ENCODE data around the gene TOM1L2. TPM values are rescaled to one million over a fixed set of nuclear protein-coding genes. Genes with fewer than 3 reads are reported as not detected.

Gene TOM1L2
- total and polyA plus RNA-seq, 12 donors = 29.6 to 437 (median 67.7) TPM

- no peak overlapping the region for H3K4me3 ChIP-seq
- H3K27me3 ChIP-seq = no peaks in the 10 kb centered on the region
- H3K36me3 ChIP-seq (replicated peaks in 1 of 2) = peaks cover 0 to 21% of the 10 kb centered on the region in 2 donors
- no peak for DNase-seq
- H3K4me1 ChIP-seq (replicated peaks in 1 of 2) = peaks cover 9 to 32% of the 10 kb centered on the region in 2 donors
- no peaks in the 10 kb centered on the region for H3K9me3 ChIP-seq (replicated peaks in 1 of 3)
- no peak for TF ChIP-seq POLR2A (IDR thresholded peaks at IDR 0.05)
- no peak for TF ChIP-seq CTCF (IDR thresholded peaks at IDR 0.05)
- H3K27ac ChIP-seq = peak overlapping the region in 1 of 5 donors; percentile 13
- WGBS, 4 donors = 76 to 87% (median 80%) methylated on average over 2 to 5 of the region's 5 CpGs; no CpG with 5 or more reads in 1 of the 4 donors
- intact Hi-C loops (cut with DNase I) = loop anchor here in 1 of 2 donors (10.0 kb wide), 1 partner anchor 217 kb away; no protein-coding TSS in a partner anchor
Observed at GRCh38 chr17:17807440-17807839, 164.8 kb downstream of the TOM1L2 start.

DNA sequence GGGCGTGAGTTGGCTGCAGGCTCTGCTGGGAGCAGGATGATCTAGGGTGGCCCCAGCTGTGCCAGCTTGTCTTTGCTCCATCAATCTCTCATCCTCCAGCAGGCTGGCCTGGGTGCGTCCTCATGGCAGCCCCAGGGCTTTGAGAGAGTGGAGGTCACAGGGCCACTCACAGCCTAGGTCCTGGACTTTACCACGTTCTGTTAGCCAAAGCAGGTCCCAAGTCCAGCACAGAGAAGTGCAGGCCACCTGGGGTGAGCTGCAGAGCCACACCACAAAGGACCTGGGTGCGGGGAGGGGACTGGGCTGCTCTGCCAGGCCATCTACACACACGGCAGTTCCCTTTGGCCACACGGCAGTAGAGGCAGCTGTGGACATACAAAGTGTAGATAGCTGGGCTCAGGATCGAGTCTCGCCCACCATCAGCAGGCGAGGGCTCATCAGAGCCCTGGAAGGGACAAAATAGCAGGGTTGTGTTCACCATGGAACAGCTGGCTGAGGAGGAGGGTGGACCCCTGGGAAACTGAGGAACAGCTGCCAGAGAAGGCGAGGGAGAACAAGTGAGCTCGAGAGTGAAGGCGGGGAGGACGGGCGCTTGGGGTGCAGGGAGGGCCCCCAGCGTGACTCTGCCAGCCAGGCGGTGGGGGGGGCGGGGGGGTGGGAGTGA lies 165.5 kb downstream of the TOM1L2 start:
- TF ChIP-seq POLR2A (IDR thresholded peaks at IDR 0.05) = no peak
- no peak for TF ChIP-seq CTCF (IDR thresholded peaks at IDR 0.05)
- DNase-seq = no peak
- no peaks in the 10 kb centered on the region for H3K27me3 ChIP-seq
- 85 to 93% (median 88%) methylated on average over 13 to 17 of the region's 17 CpGs for WGBS, 4 donors
- no peaks in the 10 kb centered on the region for H3K9me3 ChIP-seq (replicated peaks in 1 of 3)
- H3K36me3 ChIP-seq (replicated peaks in 1 of 2) = peaks cover 0 to 19% of the 10 kb centered on the region in 2 donors
- peaks cover 4 to 25% of the 10 kb centered on the region in 2 donors for H3K4me1 ChIP-seq (replicated peaks in 1 of 2)
- H3K4me3 ChIP-seq = no peak overlapping the region
- no peak overlapping the region for H3K27ac ChIP-seq
- intact Hi-C loops (cut with DNase I) = loop anchor here in 1 of 2 donors (10.0 kb wide), 1 partner anchor 218 kb away; no protein-coding TSS in a partner anchor

GRCh38 chr17:17806035-17806434 lies 166.2 kb downstream of the TOM1L2 start:
- TF ChIP-seq POLR2A (IDR thresholded peaks at IDR 0.05) (no peak), CTCF (IDR thresholded peaks at IDR 0.05) (no peak)
- WGBS, 4 donors = 90 to 98% (median 94%) methylated on average over 4 of the region's 4 CpGs
- H3K4me3 ChIP-seq = no peak overlapping the region
- intact Hi-C loops (cut with DNase I) = loop anchor here in 1 of 2 donors (10.0 kb wide), 1 partner anchor 219 kb away; no protein-coding TSS in a partner anchor
- H3K27me3 ChIP-seq = no peaks in the 10 kb centered on the region
- DNase-seq = no peak
- H3K27ac ChIP-seq = no peak overlapping the region
- H3K4me1 ChIP-seq (replicated peaks in 1 of 2) = peaks cover 3 to 20% of the 10 kb centered on the region in 2 donors
- no peaks in the 10 kb centered on the region for H3K9me3 ChIP-seq (replicated peaks in 1 of 3)
- H3K36me3 ChIP-seq (replicated peaks in 1 of 2) = peaks cover 0 to 20% of the 10 kb centered on the region in 2 donors

DNA sequence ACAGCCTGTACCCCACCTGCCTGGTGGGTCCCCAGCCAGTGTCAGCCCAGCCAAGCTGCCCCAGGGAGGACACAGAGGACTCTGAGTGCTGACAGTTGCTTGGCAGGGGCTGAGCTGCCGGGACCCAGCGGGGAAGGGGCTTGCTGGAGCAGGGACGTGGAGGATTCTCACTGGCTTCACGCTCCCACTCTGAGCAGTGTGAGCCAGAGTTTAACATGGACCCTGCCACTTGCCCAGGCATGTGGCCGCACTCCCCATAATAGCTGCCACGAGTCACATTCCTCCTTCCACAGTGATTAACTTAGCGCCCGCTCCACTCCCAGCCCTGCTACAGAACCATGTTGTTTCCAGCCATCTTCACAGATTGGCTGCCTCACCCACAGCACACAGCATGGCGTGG lies 166.6 kb downstream of the TOM1L2 start:
- H3K4me1 ChIP-seq (replicated peaks in 1 of 2) = peaks cover 3 to 16% of the 10 kb centered on the region in 2 donors
- no peak overlapping the region for H3K27ac ChIP-seq
- no peaks in the 10 kb centered on the region for H3K9me3 ChIP-seq (replicated peaks in 1 of 3)
- no peak overlapping the region for H3K4me3 ChIP-seq
- TF ChIP-seq CTCF (IDR thresholded peaks at IDR 0.05) = no peak
- TF ChIP-seq POLR2A (IDR thresholded peaks at IDR 0.05) = no peak
- no peak for DNase-seq
- intact Hi-C loops (cut with DNase I) = loop anchor here in 1 of 2 donors (10.0 kb wide), 1 partner anchor 219 kb away; no protein-coding TSS in a partner anchor
- 0 to 96% (median 89%) methylated on average over 1 to 9 of the region's 9 CpGs for WGBS, 4 donors
- H3K27me3 ChIP-seq = no peaks in the 10 kb centered on the region
- H3K36me3 ChIP-seq (replicated peaks in 1 of 2) = peaks cover 0 to 20% of the 10 kb centered on the region in 2 donors

All from adrenal gland (tissue), 12 donors.